Nephron (organoid): ENCODE results near the gene MAGI3.

ENCODE experiments used
- H3K27ac Mint-ChIP-seq, 3 experiments: 2 replicates each; pipeline ENCODE4 v1.8.0; 2020; ENCODE audit warnings: mixed read lengths in 3 of 3, mild to moderate bottlenecking in 2 of 3, moderate library complexity in 1 of 3
- H3K27me3 Mint-ChIP-seq: 2 replicates; pipeline ENCODE4 v1.8.0; 2021; ENCODE audit warnings: low read depth, mild to moderate bottlenecking, moderate library complexity, mixed read lengths
- H3K36me3 Mint-ChIP-seq: 2 replicates; pipeline ENCODE4 v1.8.0; 2020; ENCODE audit warnings: low read depth, mixed read lengths
- H3K4me1 Mint-ChIP-seq: 2 replicates; pipeline ENCODE4 v1.8.0; 2020; ENCODE audit warnings: mixed read lengths
- H3K4me3 Mint-ChIP-seq, 3 experiments: 2 replicates each; pipeline ENCODE4 v1.8.0; 2020; ENCODE audit warnings: mild to moderate bottlenecking in 3 of 3, mixed read lengths in 3 of 3, moderate library complexity in 2 of 3
- H3K9me3 Mint-ChIP-seq: 2 replicates; pipeline ENCODE4 v1.8.0; 2020; ENCODE audit warnings: mixed read lengths
- CTCF ChIP-seq, 3 experiments: fragments of 200-600 bp; sonication (generic); IDR thresholded peaks; one replicate each; pipeline ENCODE4 v1.5.0; 2021; ENCODE audit warnings: antibody characterized with exemption in 3 of 3; ENCODE audit not compliant: unreplicated experiment in 3 of 3

MAGI3 gene

GRCh38 chr1:113610372-113610771, 220.1 kb downstream of the MAGI3 start:
- peaks cover 27% of the 10 kb centered on the region for H3K36me3 Mint-ChIP-seq
- no peaks in the 10 kb centered on the region for H3K27me3 Mint-ChIP-seq
- no peak overlapping the region for H3K4me3 Mint-ChIP-seq
- no peak for TF ChIP-seq CTCF (IDR thresholded peaks at IDR 0.05; ENCODE audit: unreplicated experiment in 3 of 3)
- peaks cover 5% of the 10 kb centered on the region for H3K4me1 Mint-ChIP-seq
- no peaks in the 10 kb centered on the region for H3K9me3 Mint-ChIP-seq
- H3K27ac Mint-ChIP-seq: no peak overlapping the region

GRCh38 chr1:113615425-113615824, 225.1 kb downstream of the MAGI3 start:
- Mint-ChIP-seq H3K36me3 (peaks cover 11% of the 10 kb centered on the region), H3K4me3 (no peak overlapping the region), H3K4me1 (no peaks in the 10 kb centered on the region), H3K27me3 (no peaks in the 10 kb centered on the region), H3K9me3 (no peaks in the 10 kb centered on the region), H3K27ac (no peak overlapping the region)
- TF ChIP-seq CTCF (IDR thresholded peaks at IDR 0.05; ENCODE audit: unreplicated experiment in 3 of 3): no peak

- H3K4me1 Mint-ChIP-seq: no peaks in the 10 kb centered on the region
- no peaks in the 10 kb centered on the region for H3K9me3 Mint-ChIP-seq
- no peak for TF ChIP-seq CTCF (IDR thresholded peaks at IDR 0.05; ENCODE audit: unreplicated experiment in 3 of 3)
Observed at GRCh38 chr1:113616156-113616555, 225.8 kb downstream of the MAGI3 start.

GRCh38 chr1:113617438-113618141, 227.3 kb downstream of the MAGI3 start:
- Mint-ChIP-seq H3K27me3 (no peaks in the 10 kb centered on the region), H3K9me3 (peaks cover 3% of the 10 kb centered on the region), H3K27ac (no peak overlapping the region), H3K36me3 (peaks cover 20% of the 10 kb centered on the region), H3K4me1 (no peaks in the 10 kb centered on the region), H3K4me3 (no peak overlapping the region)
- TF ChIP-seq CTCF (IDR thresholded peaks at IDR 0.05; ENCODE audit: unreplicated experiment in 3 of 3): no peak

More at GRCh38 chr1:113616156-113616555, 225.8 kb downstream of the MAGI3 start:
- H3K36me3 Mint-ChIP-seq: peaks cover 15% of the 10 kb centered on the region
- no peaks in the 10 kb centered on the region for H3K27me3 Mint-ChIP-seq
- no peak overlapping the region for H3K27ac Mint-ChIP-seq
- no peak overlapping the region for H3K4me3 Mint-ChIP-seq

- no peaks in the 10 kb centered on the region for H3K4me1 Mint-ChIP-seq
- H3K36me3 Mint-ChIP-seq: peaks cover 72% of the 10 kb centered on the region
- H3K27me3 Mint-ChIP-seq: no peaks in the 10 kb centered on the region
- no peak overlapping the region for H3K27ac Mint-ChIP-seq
- no peak for TF ChIP-seq CTCF (IDR thresholded peaks at IDR 0.05; ENCODE audit: unreplicated experiment in 3 of 3)
- no peak overlapping the region for H3K4me3 Mint-ChIP-seq
- peaks cover 54% of the 10 kb centered on the region for H3K9me3 Mint-ChIP-seq
Observed at GRCh38 chr1:113628997-113629396, 238.7 kb downstream of the MAGI3 start.
